ENCODE data around the gene OCLN. TPM values are rescaled to one million over a fixed set of nuclear protein-coding genes. Genes with fewer than 3 reads are reported as not detected.

Gene OCLN
- 19.7 TPM for total RNA-seq

GRCh38 chr5:69492391-69492922, at the start of gene OCLN:
OCLN (plus strand) TSS chr5:69492790; CDS start chr5:69504245, 11,455 bp downstream.

GRCh38 chr5:69559908-69560330, 67.3 kb downstream of the OCLN start, which contains the start of gene GTF2H2C:
GTF2H2C (plus strand) TSS chr5:69560191; CDS start chr5:69565133, 4,942 bp downstream.

Other genes starting within 250 kb of the OCLN start
- 12.9 TPM for gene CCDC125, start 160.0 kb upstream of the OCLN start, total RNA-seq
- gene AK6, start 123.3 kb upstream of the OCLN start, total RNA-seq, result 22.2 TPM
- 38.5 TPM for gene TAF9, start 123.3 kb upstream of the OCLN start, total RNA-seq
- 36.0 TPM for gene RAD17, start 123.0 kb upstream of the OCLN start, total RNA-seq
- gene MARVELD2, start 77.7 kb upstream of the OCLN start, total RNA-seq, result 4.1 TPM
- 70.9 TPM for gene GTF2H2C, start 67.4 kb downstream of the OCLN start, total RNA-seq

All from camera-type eye (tissue), 1 donor.